Measurements from ENCODE around the gene DACH1.

GRCh38 chr13:71634182-71634581, 232.8 kb downstream of the DACH1 start:
- TF ChIP-seq, protein P1, sequence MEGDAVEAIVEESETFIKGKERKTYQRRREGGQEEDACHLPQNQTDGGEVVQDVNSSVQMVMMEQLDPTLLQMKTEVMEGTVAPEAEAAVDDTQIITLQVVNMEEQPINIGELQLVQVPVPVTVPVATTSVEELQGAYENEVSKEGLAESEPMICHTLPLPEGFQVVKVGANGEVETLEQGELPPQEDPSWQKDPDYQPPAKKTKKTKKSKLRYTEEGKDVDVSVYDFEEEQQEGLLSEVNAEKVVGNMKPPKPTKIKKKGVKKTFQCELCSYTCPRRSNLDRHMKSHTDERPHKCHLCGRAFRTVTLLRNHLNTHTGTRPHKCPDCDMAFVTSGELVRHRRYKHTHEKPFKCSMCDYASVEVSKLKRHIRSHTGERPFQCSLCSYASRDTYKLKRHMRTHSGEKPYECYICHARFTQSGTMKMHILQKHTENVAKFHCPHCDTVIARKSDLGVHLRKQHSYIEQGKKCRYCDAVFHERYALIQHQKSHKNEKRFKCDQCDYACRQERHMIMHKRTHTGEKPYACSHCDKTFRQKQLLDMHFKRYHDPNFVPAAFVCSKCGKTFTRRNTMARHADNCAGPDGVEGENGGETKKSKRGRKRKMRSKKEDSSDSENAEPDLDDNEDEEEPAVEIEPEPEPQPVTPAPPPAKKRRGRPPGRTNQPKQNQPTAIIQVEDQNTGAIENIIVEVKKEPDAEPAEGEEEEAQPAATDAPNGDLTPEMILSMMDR (conservative IDR thresholded peaks at IDR 0.05; ENCODE audit: low read length), result no peak
- TF ChIP-seq EZH2phosphoT487 (IDR thresholded peaks at IDR 0.05; ENCODE audit: borderline replicate concordance, low read depth, low read length), result no peak

All from OCI-LY7 (cell line).